Retinal pigment epithelial cell (primary cell): ENCODE data around the gene MGAT4A.
A peak's percentile ranks its signal among the peaks of the same experiment; 100 is the strongest.
"Not testable (repeated sequence)": the region's sequence is repeated elsewhere in the genome, so short reads cannot be mapped to it uniquely, and the experiment has no call there.

Source experiments
- DNase-seq: peaks from one replicate; pipeline ENCODE4 v3.0.0-alpha.2; 2010; ENCODE audit warnings: low read depth
- H3K4me3 ChIP-seq: 2 replicates; pipeline ENCODE4 v1.5.1; 2011; ENCODE audit warnings: mild to moderate bottlenecking, low read length, control low read depth, moderate library complexity
- CTCF ChIP-seq: conservative IDR thresholded peaks from 2 replicates; pipeline ENCODE4 v1.5.1; 2011; ENCODE audit warnings: low read depth, low read length, control low read depth, inconsistent platforms

Gene MGAT4A

GRCh38 chr2:98730707-98731040 is 258 bp downstream of the MGAT4A start:
- H3K4me3 ChIP-seq = peak overlapping the region; percentile 57
- DNase-seq = no peak
- TF ChIP-seq CTCF = peak; percentile 21

- no peak for TF ChIP-seq CTCF
- peak overlapping the region; percentile 57 for H3K4me3 ChIP-seq
- DNase-seq = no peak
Measured at GRCh38 chr2:98730053-98730706, 752 bp downstream of the MGAT4A start.

- peak overlapping the region; percentile 57 for H3K4me3 ChIP-seq
- no peak for TF ChIP-seq CTCF
- DNase-seq = no peak
Measured at GRCh38 chr2:98729652-98730051, 1.3 kb downstream of the MGAT4A start.

- not testable (repeated sequence) for DNase-seq, H3K4me3 ChIP-seq
Measured at GRCh38 chr2:98728088-98728718, 2.7 kb downstream of the MGAT4A start.

- H3K4me3 ChIP-seq = no peak overlapping the region
- no peak for TF ChIP-seq CTCF
- DNase-seq = no peak
Measured at GRCh38 chr2:98727369-98728087, 3.4 kb downstream of the MGAT4A start.

- no peak for DNase-seq
- TF ChIP-seq CTCF = no peak
- H3K4me3 ChIP-seq = no peak overlapping the region
Measured at GRCh38 chr2:98726735-98727368, 4.1 kb downstream of the MGAT4A start.

- H3K4me3 ChIP-seq = no peak overlapping the region
- DNase-seq = no peak
- no peak for TF ChIP-seq CTCF
Measured at GRCh38 chr2:98726205-98726604, 4.7 kb downstream of the MGAT4A start.
